ENCODE data around the gene H3-3A.

- TF ChIP-seq EZH2phosphoT487 (IDR thresholded peaks at IDR 0.05; ENCODE audit: low read depth, severe bottlenecking, unreplicated experiment) (no peak), CTCF (IDR thresholded peaks at IDR 0.05; ENCODE audit: poor library complexity) (no peak), EZH2 (IDR thresholded peaks at IDR 0.05; ENCODE audit: borderline replicate concordance) (no peak)
Measured at GRCh38 chr1:226050133-226050532, 12.4 kb upstream of the H3-3A start.
